Measurements from ENCODE around the gene KRTAP12-4.
"Not testable (repeated sequence)": the region's sequence is repeated elsewhere in the genome, so short reads cannot be mapped to it uniquely, and the experiment has no call there.

KRTAP12-4 gene

DNA sequence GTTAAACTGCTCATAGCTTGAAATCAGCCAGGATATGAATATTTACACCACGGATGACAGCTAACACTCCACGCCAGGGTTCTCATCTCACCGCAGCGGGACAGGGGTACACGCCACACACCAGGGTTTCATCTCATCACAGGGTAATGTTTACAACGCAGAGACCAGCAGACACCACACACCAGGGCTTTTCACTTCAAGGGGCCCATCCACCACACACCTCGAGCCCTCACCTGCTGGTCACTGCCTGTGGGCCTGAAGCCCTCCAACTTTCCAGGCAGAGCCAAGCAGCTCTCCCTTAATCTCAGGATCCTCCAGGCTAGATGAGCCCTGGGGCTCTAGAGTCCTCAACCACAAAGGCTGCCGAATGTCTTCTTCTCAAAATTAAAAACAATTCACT lies 41.2 kb upstream of the KRTAP12-4 start:
- TF ChIP-seq, protein P1, sequence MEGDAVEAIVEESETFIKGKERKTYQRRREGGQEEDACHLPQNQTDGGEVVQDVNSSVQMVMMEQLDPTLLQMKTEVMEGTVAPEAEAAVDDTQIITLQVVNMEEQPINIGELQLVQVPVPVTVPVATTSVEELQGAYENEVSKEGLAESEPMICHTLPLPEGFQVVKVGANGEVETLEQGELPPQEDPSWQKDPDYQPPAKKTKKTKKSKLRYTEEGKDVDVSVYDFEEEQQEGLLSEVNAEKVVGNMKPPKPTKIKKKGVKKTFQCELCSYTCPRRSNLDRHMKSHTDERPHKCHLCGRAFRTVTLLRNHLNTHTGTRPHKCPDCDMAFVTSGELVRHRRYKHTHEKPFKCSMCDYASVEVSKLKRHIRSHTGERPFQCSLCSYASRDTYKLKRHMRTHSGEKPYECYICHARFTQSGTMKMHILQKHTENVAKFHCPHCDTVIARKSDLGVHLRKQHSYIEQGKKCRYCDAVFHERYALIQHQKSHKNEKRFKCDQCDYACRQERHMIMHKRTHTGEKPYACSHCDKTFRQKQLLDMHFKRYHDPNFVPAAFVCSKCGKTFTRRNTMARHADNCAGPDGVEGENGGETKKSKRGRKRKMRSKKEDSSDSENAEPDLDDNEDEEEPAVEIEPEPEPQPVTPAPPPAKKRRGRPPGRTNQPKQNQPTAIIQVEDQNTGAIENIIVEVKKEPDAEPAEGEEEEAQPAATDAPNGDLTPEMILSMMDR (IDR thresholded peaks at IDR 0.05; ENCODE audit: insufficient read depth, low read length, missing control alignments), result no peak
- DNase-seq (ENCODE audit: low read depth, low spot score), result no peak
- ChIA-PET POLR2A (no interaction called here), CTCF (interaction anchor here (0.9 kb wide), 1 partner anchor 13 kb away, joined by 3 read pairs; the partner anchor contains the start of gene KRTAP12-1)
- H3K4me3 ChIP-seq (ENCODE audit: low read depth, low read length), result no peak overlapping the region

DNA sequence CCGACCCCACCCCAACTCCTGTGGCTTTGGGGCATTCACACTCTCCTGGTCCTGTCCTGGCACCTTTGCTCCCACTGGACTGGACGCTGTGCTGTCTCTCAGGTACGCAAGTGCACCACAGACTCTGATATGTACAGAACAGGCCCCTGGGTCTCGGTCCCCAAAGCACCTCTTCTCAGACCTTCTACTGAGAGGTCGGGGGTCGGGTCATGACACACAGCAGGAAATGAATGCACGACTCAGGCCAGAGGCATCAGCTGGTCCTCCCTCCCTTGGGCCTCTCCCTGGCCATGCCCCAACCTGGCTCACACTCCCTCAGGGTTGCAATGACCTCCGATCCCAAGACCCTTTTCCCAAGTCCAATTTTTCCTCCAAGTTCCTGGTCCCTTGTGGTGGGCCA lies 40.7 kb upstream of the KRTAP12-4 start:
- no peak overlapping the region for H3K4me3 ChIP-seq (ENCODE audit: low read depth, low read length)
- TF ChIP-seq, protein P1 (IDR thresholded peaks at IDR 0.05; ENCODE audit: insufficient read depth, low read length, missing control alignments), result no peak
- DNase-seq (ENCODE audit: low read depth, low spot score), result no peak
- CTCF ChIA-PET, result interaction anchor here (0.9 kb wide), 1 partner anchor 13 kb away, joined by 3 read pairs; the partner anchor contains the start of gene KRTAP12-1
- POLR2A ChIA-PET, result no interaction called here

DNA sequence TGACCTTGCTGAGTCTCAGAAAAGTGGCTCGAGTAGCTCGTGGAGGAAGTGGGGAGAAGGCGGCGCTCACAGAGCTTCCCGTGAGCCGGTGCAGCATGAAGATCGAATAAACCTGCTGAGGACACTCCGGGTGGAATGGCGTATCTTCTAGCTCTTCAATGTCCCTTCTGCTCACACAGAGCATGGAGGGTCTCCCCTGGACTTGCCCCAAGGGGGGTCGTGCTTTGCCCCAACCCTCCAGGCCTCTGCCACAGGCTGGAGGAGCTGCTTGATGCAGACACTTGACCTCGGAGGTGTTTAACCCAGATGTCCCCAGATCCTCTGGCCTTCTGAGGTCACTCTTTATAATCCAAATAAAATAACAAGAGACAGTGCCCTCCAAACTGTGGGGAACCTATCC lies 40.3 kb upstream of the KRTAP12-4 start:
- no peak for DNase-seq (ENCODE audit: low read depth, low spot score)
- ChIA-PET POLR2A (no interaction called here), CTCF (interaction anchor here (0.9 kb wide), 1 partner anchor 12 kb away, joined by 3 read pairs; the partner anchor contains the start of gene KRTAP12-1)
- TF ChIP-seq, protein P1 (IDR thresholded peaks at IDR 0.05; ENCODE audit: insufficient read depth, low read length, missing control alignments), result no peak
- no peak overlapping the region for H3K4me3 ChIP-seq (ENCODE audit: low read depth, low read length)

DNA sequence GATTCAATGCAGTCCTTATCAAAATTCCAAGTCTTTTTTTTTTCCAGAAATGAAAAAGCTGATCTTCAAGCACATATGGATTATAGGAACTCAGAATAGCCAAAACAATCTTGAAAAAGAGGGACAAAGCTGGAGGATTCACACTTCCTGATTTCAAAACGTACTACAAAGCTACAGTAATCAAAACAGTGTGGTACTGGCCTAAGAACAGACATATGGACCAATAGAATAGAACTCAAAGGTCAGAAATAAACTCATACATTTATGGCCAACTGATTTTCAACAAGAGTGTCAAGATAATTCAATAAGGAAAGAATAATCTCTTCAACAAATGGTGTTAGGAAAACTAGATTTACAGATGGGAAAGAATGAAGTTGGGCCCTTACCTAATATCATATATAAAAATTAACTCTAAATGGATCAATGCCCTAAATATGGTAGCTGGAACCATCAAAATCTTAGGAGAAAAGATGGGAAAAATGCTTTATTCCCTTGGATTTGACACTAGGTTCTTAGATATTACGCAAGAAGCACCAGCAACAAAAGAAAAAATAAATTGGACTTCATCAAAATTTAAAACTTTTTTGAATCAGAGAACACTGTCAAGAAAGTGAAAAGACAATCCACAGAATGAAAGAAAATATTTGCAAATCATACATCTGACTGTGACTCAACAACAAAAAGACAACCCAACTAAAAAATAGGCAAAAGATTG lies 38.5 kb upstream of the KRTAP12-4 start:
- ChIA-PET CTCF (interaction anchor here (1.3 kb wide), 1 partner anchor 9 kb away, joined by 3 read pairs; no protein-coding TSS in a partner anchor), POLR2A (interaction anchor here (0.6 kb wide), 1 partner anchor 30 kb away, joined by 3 read pairs; no protein-coding TSS in a partner anchor)
- no peak overlapping the region for H3K4me3 ChIP-seq (ENCODE audit: low read depth, low read length)
- TF ChIP-seq, protein P1 (IDR thresholded peaks at IDR 0.05; ENCODE audit: insufficient read depth, low read length, missing control alignments), result no peak
- DNase-seq (ENCODE audit: low read depth, low spot score), result no peak

DNA sequence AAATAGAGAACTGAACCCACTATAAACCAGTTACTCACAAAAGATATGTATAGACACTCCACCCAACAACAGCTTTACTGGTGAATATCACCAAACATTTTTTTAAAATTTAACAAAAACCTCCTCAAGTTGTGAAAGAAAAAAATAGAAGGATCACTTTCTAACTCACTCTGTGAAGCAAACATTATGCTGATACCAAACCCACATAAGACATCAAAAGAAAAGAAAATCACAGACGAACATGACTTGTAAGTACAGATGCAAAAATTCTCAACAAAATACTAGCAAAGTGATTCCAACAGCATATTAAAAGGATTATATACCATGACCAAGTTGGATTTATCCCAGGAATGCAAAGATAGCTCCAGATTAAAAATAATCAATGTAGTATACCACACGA lies 37.2 kb upstream of the KRTAP12-4 start:
- CTCF ChIA-PET, result interaction anchor here (0.6 kb wide), 1 partner anchor 98 kb away, joined by 3 read pairs; no protein-coding TSS in a partner anchor
- DNase-seq (ENCODE audit: low read depth, low spot score), result no peak
- POLR2A ChIA-PET, result no interaction called here
- no peak overlapping the region for H3K4me3 ChIP-seq (ENCODE audit: low read depth, low read length)
- TF ChIP-seq, protein P1 (IDR thresholded peaks at IDR 0.05; ENCODE audit: insufficient read depth, low read length, missing control alignments), result no peak

DNA sequence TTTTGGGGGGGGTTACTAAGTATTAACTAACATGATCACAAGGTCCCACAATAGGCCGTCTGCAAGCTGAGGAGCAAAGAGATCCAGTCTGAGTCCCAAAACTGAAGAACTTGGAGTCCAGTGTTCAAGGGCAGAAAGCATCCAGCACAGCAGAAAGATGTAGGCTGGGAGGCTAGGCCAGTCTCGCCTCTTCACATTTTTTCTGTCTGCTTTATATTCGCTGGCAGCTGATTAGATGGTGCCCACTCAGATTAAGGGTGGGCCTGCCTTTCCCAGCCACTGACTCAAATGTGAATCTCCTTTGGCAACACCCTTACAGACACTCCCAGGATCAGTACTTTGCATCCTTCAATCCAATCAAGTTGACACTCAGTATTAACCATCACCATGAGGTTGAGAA lies 35.3 kb upstream of the KRTAP12-4 start:
- DNase-seq (ENCODE audit: low read depth, low spot score); CTCF ChIA-PET; H3K4me3 ChIP-seq (ENCODE audit: low read depth, low read length); POLR2A ChIA-PET: not testable (repeated sequence)

DNA sequence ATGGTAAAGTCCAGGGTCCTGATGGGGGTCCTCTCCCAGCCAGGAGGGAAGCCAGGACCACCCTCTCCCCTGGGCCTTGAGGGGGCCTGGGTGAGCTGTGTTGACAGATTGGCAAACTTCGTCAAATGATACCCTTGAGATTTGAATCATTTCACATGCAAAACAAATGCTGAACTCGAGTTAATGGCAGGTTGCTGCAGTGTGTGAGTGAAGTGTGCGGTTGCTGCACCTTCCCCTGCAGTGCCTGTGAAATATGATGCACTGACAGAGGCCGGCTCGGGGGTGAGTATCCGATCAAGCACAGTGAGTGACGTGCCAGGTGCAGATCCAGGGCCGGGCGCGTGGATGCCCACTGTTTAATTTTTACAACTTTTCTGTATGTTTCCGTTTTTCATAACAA lies 33.2 kb upstream of the KRTAP12-4 start:
- no peak overlapping the region for H3K4me3 ChIP-seq (ENCODE audit: low read depth, low read length)
- TF ChIP-seq, protein P1 (IDR thresholded peaks at IDR 0.05; ENCODE audit: insufficient read depth, low read length, missing control alignments), result no peak
- ChIA-PET POLR2A (no interaction called here), CTCF (no interaction called here)
- no peak for DNase-seq (ENCODE audit: low read depth, low spot score)
